Measurements from ENCODE around the gene KRT39. TPM values are rescaled to one million over a fixed set of nuclear protein-coding genes. Genes with fewer than 3 reads are reported as not detected.
A peak's percentile ranks its signal among the peaks of the same experiment; 100 is the strongest.

KRT39 gene
- total and polyA plus RNA-seq, 2 donors (not counting 3 experiments of a cell fraction or from before 2014, with no cell fraction given), result not detected

GRCh38 chr17:40963838-40964237, 2.9 kb downstream of the KRT39 start:
- dilution Hi-C loops (cut with MboI; ENCODE audit: extremely low pct_ligation_motif_present, low sequenced_read_pairs), result no loop called here
- no peak overlapping the region for H3K4me3 ChIP-seq (replicated peaks in 1 of 3; ENCODE audit: insufficient read depth in 1 of 3, low read depth in 1 of 3, low read length in 3 of 3)
- no peaks in the 10 kb centered on the region for H3K79me2 ChIP-seq (ENCODE audit: control insufficient read depth, insufficient read depth, low read length)
- H3K9me3 ChIP-seq (replicated peaks; ENCODE audit: control insufficient read depth, insufficient read depth, low read length), result no peaks in the 10 kb centered on the region
- H3K9me1 ChIP-seq (replicated peaks; ENCODE audit: control insufficient read depth, extremely low read depth, insufficient read depth, low read length), result no peaks in the 10 kb centered on the region
- no peak overlapping the region for H3K4me2 ChIP-seq (ENCODE audit: insufficient read depth, low read length)
- no peaks in the 10 kb centered on the region for H4K20me1 ChIP-seq (replicated peaks; ENCODE audit: control insufficient read depth, extremely low read depth, insufficient read depth, low read length)
- no peak overlapping the region for H2AFZ ChIP-seq (ENCODE audit: low read depth, low read length)
- no peaks in the 10 kb centered on the region for H3K4me1 ChIP-seq (ENCODE audit: control insufficient read depth, extremely low read depth, insufficient read depth, low read length)
- DNase-seq (ENCODE audit: low read depth, low spot score) (peak; percentile 14), FAIRE-seq (peak; percentile 77)
- H3K27me3 ChIP-seq (ENCODE audit: control insufficient read depth in 2 of 2, insufficient read depth in 2 of 2, low read length in 2 of 2), result no peaks in the 10 kb centered on the region
- H3K27ac ChIP-seq (ENCODE audit: insufficient read depth, low read depth, low read length), result no peak overlapping the region
- no peak overlapping the region for H3K9ac ChIP-seq (replicated peaks; ENCODE audit: extremely low read depth, insufficient read depth, low read length)
- no peaks in the 10 kb centered on the region for H3K36me3 ChIP-seq (ENCODE audit: control insufficient read depth in 2 of 2, extremely low read depth in 1 of 2, insufficient read depth in 2 of 2, low read length in 2 of 2)
- BruUV-seq (replicated peaks), result no TSS peak
- ChIA-PET CTCF (interaction anchor here (1.0 to 1.1 kb wide), 3 partner anchors 9 to 29 kb away, joined by 3 to 7 read pairs (median 3); no protein-coding TSS in a partner anchor), POLR2A (no interaction called here)
- TF ChIP-seq MAX (IDR thresholded peaks at IDR 0.05; ENCODE audit: insufficient read depth, insufficient read length), result no peak
- no peak for TF ChIP-seq POLR2A (IDR thresholded peaks at IDR 0.05; ENCODE audit: low read depth, low read length)
- no peak for TF ChIP-seq GATA2 (IDR thresholded peaks at IDR 0.05; ENCODE audit: insufficient read depth, insufficient read length, low read depth, low read length)
- TF ChIP-seq CTCF (IDR thresholded peaks at IDR 0.05; ENCODE audit: extremely low read depth in 1 of 2, insufficient read depth in 1 of 2, low read depth in 1 of 2, low read length in 2 of 2), result peak; percentile 31 to 57
- TF ChIP-seq POLR2AphosphoS5 (IDR thresholded peaks at IDR 0.05; ENCODE audit: insufficient read depth, low read depth, low read length), result no peak
- intact Hi-C loops (cut with micrococcal nuclease), result no loop called here

GRCh38 chr17:40962059-40962561, 4.6 kb downstream of the KRT39 start:
- dilution Hi-C loops (cut with MboI; ENCODE audit: extremely low pct_ligation_motif_present, low sequenced_read_pairs), result no loop called here
- no peak for FAIRE-seq
- POLR2A ChIA-PET, result no interaction called here

More at GRCh38 chr17:40962059-40962561, 4.6 kb downstream of the KRT39 start:
- no peaks in the 10 kb centered on the region for H4K20me1 ChIP-seq (replicated peaks; ENCODE audit: control insufficient read depth, extremely low read depth, insufficient read depth, low read length)
- no peak overlapping the region for H3K9ac ChIP-seq (replicated peaks; ENCODE audit: extremely low read depth, insufficient read depth, low read length)
- H3K4me2 ChIP-seq (ENCODE audit: insufficient read depth, low read length), result no peak overlapping the region
- no peaks in the 10 kb centered on the region for H3K4me1 ChIP-seq (ENCODE audit: control insufficient read depth, extremely low read depth, insufficient read depth, low read length)
- TF ChIP-seq POLR2AphosphoS5 (IDR thresholded peaks at IDR 0.05; ENCODE audit: insufficient read depth, low read depth, low read length) (no peak), FOS (IDR thresholded peaks at IDR 0.05; ENCODE audit: borderline replicate concordance, insufficient read depth, low read length) (no peak), JUN (IDR thresholded peaks at IDR 0.05; ENCODE audit: borderline replicate concordance, insufficient read depth, insufficient read length, low read depth) (no peak), GATA2 (IDR thresholded peaks at IDR 0.05; ENCODE audit: insufficient read depth, insufficient read length, low read depth, low read length) (no peak), MYC (IDR thresholded peaks at IDR 0.05; ENCODE audit: low read depth, low read length) (no peak), POLR2A (IDR thresholded peaks at IDR 0.05; ENCODE audit: low read depth, low read length) (no peak)
- H3K27ac ChIP-seq (ENCODE audit: insufficient read depth, low read depth, low read length), result no peak overlapping the region
- peaks cover 3% of the 10 kb centered on the region in 2 experiments for H3K27me3 ChIP-seq (ENCODE audit: control insufficient read depth in 2 of 2, insufficient read depth in 2 of 2, low read length in 2 of 2)
- H3K79me2 ChIP-seq (ENCODE audit: control insufficient read depth, insufficient read depth, low read length), result no peaks in the 10 kb centered on the region
- no peak for DNase-seq (ENCODE audit: low read depth, low spot score)
- intact Hi-C loops (cut with micrococcal nuclease), result no loop called here
- H2AFZ ChIP-seq (ENCODE audit: low read depth, low read length), result no peak overlapping the region
- H3K36me3 ChIP-seq (ENCODE audit: control insufficient read depth in 2 of 2, extremely low read depth in 1 of 2, insufficient read depth in 2 of 2, low read length in 2 of 2), result no peaks in the 10 kb centered on the region
- BruUV-seq (replicated peaks), result no TSS peak
- H3K9me1 ChIP-seq (replicated peaks; ENCODE audit: control insufficient read depth, extremely low read depth, insufficient read depth, low read length), result no peaks in the 10 kb centered on the region
- CTCF ChIA-PET, result interaction anchor here (0.8 to 1.4 kb wide), 4 partner anchors 15 to 360 kb away, joined by 3 to 4 read pairs (median 4); no protein-coding TSS in a partner anchor
- H3K4me3 ChIP-seq (replicated peaks in 1 of 3; ENCODE audit: insufficient read depth in 1 of 3, low read depth in 1 of 3, low read length in 3 of 3), result no peak overlapping the region
- H3K9me3 ChIP-seq (replicated peaks; ENCODE audit: control insufficient read depth, insufficient read depth, low read length), result no peaks in the 10 kb centered on the region

Data from endothelial cell of umbilical vein (primary cell).